ENCODE measurements around the gene PLAGL1.
"Not testable (repeated sequence)": the region's sequence is repeated elsewhere in the genome, so short reads cannot be mapped to it uniquely, and the experiment has no call there.

PLAGL1 gene

GRCh38 chr6:143928853-143929252 is 79.2 kb downstream of the PLAGL1 start:
- Histone ChIP-seq H3K27ac (ENCODE audit: poor library complexity, severe bottlenecking) (no peak overlapping the region), H3K36me3 (ENCODE audit: low read depth) (no peaks in the 10 kb centered on the region), H3K4me1 (ENCODE audit: insufficient read depth, poor library complexity, severe bottlenecking) (no peaks in the 10 kb centered on the region), H3K4me3 (ENCODE audit: severe bottlenecking) (no peak overlapping the region), H3K27me3 (ENCODE audit: insufficient read depth, poor library complexity, severe bottlenecking) (no peaks in the 10 kb centered on the region), H3K9me3 (ENCODE audit: severe bottlenecking) (no peaks in the 10 kb centered on the region)
- ATAC-seq (ENCODE audit: low read depth), result no peak
- DNase-seq (ENCODE audit: low spot score), result no peak
- no peak for TF ChIP-seq CTCF (IDR thresholded peaks at IDR 0.05; ENCODE audit: poor library complexity, severe bottlenecking)

- H3K4me1 ChIP-seq (ENCODE audit: insufficient read depth, poor library complexity, severe bottlenecking); ATAC-seq (ENCODE audit: low read depth); H3K4me3 ChIP-seq (ENCODE audit: severe bottlenecking); H3K27me3 ChIP-seq (ENCODE audit: insufficient read depth, poor library complexity, severe bottlenecking); H3K9me3 ChIP-seq (ENCODE audit: severe bottlenecking); H3K27ac ChIP-seq (ENCODE audit: poor library complexity, severe bottlenecking); H3K36me3 ChIP-seq (ENCODE audit: low read depth); DNase-seq (ENCODE audit: low spot score): not testable (repeated sequence)
Observed at GRCh38 chr6:143917026-143917425, 91.0 kb downstream of the PLAGL1 start.

- DNase-seq (ENCODE audit: low spot score), result no peak
Observed at GRCh38 chr6:143912671-143913070, 95.4 kb downstream of the PLAGL1 start.

GRCh38 chr6:143911028-143911427 is 97.0 kb downstream of the PLAGL1 start:
- no peaks in the 10 kb centered on the region for H3K27me3 ChIP-seq (ENCODE audit: insufficient read depth, poor library complexity, severe bottlenecking)
- DNase-seq (ENCODE audit: low spot score), result no peak
- H3K36me3 ChIP-seq (ENCODE audit: low read depth), result no peaks in the 10 kb centered on the region
- no peak for ATAC-seq (ENCODE audit: low read depth)
- TF ChIP-seq CTCF (IDR thresholded peaks at IDR 0.05; ENCODE audit: poor library complexity, severe bottlenecking), result no peak
- H3K4me3 ChIP-seq (ENCODE audit: severe bottlenecking), result no peak overlapping the region
- peaks cover 2% of the 10 kb centered on the region for H3K9me3 ChIP-seq (ENCODE audit: severe bottlenecking)
- H3K27ac ChIP-seq (ENCODE audit: poor library complexity, severe bottlenecking), result no peak overlapping the region
- H3K4me1 ChIP-seq (ENCODE audit: insufficient read depth, poor library complexity, severe bottlenecking), result no peaks in the 10 kb centered on the region

More at GRCh38 chr6:143912671-143913070, 95.4 kb downstream of the PLAGL1 start:
- no peak for TF ChIP-seq CTCF (IDR thresholded peaks at IDR 0.05; ENCODE audit: poor library complexity, severe bottlenecking)
- H3K9me3 ChIP-seq (ENCODE audit: severe bottlenecking), result peaks cover 2% of the 10 kb centered on the region
- H3K4me1 ChIP-seq (ENCODE audit: insufficient read depth, poor library complexity, severe bottlenecking), result no peaks in the 10 kb centered on the region
- no peak overlapping the region for H3K27ac ChIP-seq (ENCODE audit: poor library complexity, severe bottlenecking)
- H3K4me3 ChIP-seq (ENCODE audit: severe bottlenecking), result no peak overlapping the region
- no peaks in the 10 kb centered on the region for H3K27me3 ChIP-seq (ENCODE audit: insufficient read depth, poor library complexity, severe bottlenecking)
- no peak for ATAC-seq (ENCODE audit: low read depth)
- H3K36me3 ChIP-seq (ENCODE audit: low read depth), result no peaks in the 10 kb centered on the region

GRCh38 chr6:143902827-143903226 is 105.2 kb downstream of the PLAGL1 start:
- H3K4me1 ChIP-seq (ENCODE audit: insufficient read depth, poor library complexity, severe bottlenecking), result no peaks in the 10 kb centered on the region
- no peaks in the 10 kb centered on the region for H3K9me3 ChIP-seq (ENCODE audit: severe bottlenecking)
- no peak for DNase-seq (ENCODE audit: low spot score)
- H3K27me3 ChIP-seq (ENCODE audit: insufficient read depth, poor library complexity, severe bottlenecking), result no peaks in the 10 kb centered on the region
- H3K4me3 ChIP-seq (ENCODE audit: severe bottlenecking), result no peak overlapping the region
- no peak overlapping the region for H3K27ac ChIP-seq (ENCODE audit: poor library complexity, severe bottlenecking)
- ATAC-seq (ENCODE audit: low read depth), result no peak
- TF ChIP-seq CTCF (IDR thresholded peaks at IDR 0.05; ENCODE audit: poor library complexity, severe bottlenecking), result no peak
- H3K36me3 ChIP-seq (ENCODE audit: low read depth), result no peaks in the 10 kb centered on the region
